HG02870 (cell line): ENCODE measurements around the gene SLC24A3.
A peak's percentile ranks its signal among the peaks of the same experiment; 100 is the strongest.

Experiments
- ATAC-seq: cut with Tn5 transposase; IDR thresholded peaks from one replicate; pipeline ENCODE4 v1.9.1; 2021; ENCODE audit warnings: mild to moderate bottlenecking, moderate library complexity; ENCODE audit not compliant: unreplicated experiment

The SLC24A3 gene

DNA sequence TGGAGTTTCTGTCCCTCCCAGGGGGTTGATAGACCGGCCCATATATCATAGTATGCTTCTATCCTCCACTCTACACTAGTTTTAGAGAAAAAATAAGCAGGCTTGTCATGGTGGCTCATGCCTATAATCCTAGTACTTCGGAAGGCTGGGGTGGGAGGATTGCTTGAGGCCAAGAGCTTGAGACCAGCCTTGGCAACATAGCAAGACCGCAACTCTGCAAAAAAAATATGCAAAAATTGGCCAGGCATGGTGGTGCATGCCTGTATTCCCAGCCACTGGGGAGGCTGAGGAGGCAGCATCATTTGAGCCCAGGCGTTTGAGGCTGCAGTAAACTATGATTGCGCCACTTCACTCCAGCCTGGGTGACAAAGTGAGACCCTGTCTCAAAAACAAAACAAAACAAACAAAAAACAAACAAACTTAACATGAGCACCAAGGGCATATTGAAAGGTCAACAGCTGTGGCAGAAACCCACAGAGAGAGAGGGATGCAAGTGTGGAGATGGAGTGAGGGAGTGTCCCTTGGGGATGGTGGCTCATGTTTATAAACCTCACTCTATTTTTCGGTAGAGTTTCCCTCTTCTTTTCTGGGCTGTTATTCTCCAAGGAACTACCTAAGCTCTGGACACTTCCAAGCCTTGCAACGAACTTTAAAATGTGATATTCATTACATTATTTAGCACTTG is 24.1 kb downstream of the SLC24A3 start:
- no peak for ATAC-seq

DNA sequence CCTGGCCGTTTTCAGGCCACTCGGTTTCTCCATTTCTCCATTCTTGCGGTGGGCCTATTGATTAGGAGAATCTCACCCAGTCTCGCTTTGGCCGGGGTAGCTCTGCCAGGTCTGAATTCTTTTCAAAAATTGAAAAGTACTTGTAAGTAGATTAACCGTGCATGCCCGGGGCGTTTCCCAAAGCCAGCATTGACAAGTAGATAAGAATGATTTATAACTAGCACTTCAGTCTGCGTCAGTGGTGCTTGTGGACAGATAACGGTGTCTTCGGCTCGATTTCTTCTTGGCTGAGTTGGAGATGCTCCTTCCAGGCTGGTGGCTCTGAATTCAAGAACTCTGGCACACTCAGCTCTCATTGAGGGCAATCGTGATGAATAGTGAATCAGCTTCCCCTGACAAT is 29.0 kb downstream of the SLC24A3 start:
- ATAC-seq, result no peak

DNA sequence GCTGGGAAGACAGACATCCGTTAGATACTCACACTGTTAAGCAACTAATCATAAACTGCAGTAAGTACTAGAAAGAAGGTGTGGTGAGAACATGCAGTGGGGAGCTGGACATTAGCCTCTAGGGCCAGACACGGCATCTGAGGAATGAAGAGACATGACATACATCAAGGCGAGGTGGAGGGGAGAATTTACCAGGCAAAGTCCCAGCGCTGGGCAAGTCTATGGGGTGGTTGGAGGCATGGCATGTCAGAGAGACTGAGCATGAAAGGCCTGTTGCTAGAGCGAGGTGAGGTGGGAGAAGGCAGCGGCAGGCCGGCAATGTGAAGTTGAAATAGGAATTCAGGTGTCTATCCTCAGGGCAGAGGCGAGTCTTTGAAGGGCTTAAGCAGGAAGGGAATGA is 31.8 kb downstream of the SLC24A3 start:
- ATAC-seq, result no peak

DNA sequence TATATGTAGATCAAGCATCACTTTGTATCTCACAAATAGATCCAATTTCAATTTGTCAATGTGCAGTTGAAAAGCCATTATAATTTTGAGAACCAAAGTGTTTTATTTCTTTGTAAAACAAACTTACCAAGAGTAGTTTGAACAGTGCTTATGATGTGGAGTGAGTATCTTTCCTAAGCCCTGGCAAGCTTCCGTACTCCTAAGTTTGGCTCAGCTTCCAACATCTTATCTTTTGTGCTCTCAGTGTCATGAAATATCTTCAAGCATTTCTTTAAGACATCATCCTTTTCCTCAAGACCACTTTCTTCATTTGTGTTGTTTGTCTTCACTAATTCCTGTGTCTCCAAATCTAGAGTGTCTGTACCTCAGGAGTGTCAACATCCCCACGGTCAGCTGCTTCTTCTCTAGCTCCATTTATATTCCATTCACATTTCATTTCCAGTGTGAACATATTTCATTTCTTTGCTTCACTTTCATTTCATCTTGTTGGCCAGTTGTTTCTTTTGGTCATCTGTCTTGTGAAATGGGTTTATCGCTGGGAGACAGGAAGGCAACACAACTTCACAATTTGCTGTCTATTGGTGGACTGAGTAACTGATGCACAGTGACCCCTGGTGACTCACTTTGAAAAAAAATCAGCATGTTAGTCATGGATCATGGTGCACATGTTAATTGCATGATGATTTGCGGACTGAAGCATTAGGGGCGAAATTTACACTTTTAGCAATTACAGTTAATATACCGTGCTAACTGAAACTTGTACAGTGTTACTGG is 36.9 kb downstream of the SLC24A3 start:
- no peak for ATAC-seq

DNA sequence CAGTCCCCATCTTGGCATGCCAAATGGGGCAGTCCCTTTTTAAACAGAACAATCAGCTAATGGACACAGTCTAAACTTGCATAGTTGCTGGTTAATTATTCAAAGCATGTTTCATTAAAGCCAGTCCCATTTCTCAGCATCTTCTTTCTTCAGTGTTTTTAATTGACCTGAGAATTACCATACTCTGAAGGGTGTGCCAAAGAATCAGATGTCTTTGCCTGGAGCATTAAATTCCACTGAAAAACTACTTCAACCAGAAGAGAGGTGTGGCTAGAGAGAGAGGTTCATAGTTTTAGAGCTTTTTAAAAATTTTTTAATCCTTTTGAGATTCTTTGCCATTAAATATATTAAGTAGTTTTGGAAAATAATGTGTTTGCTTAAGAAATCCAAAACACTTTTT is 37.9 kb downstream of the SLC24A3 start:
- ATAC-seq, result no peak

DNA sequence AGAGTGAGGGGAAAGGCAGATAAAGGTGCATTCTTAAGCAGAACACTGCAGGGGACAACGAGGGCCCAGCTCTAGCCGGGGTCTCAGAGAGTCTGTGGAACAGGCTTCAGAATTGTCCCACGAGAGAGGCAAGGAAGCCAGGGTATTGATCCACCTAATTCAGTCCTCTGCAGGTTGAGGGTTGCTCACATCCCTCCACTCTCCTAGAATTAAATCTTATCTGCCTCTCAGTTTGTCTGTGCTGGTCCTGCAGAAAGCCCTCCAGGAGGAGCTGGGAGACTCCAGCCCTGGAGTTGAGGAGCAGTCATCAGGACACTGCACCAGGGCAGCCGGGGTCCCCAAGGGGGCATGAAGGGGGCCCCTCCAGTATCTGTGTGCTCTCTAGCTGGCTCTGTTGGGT is 39.1 kb downstream of the SLC24A3 start:
- ATAC-seq, result no peak

DNA sequence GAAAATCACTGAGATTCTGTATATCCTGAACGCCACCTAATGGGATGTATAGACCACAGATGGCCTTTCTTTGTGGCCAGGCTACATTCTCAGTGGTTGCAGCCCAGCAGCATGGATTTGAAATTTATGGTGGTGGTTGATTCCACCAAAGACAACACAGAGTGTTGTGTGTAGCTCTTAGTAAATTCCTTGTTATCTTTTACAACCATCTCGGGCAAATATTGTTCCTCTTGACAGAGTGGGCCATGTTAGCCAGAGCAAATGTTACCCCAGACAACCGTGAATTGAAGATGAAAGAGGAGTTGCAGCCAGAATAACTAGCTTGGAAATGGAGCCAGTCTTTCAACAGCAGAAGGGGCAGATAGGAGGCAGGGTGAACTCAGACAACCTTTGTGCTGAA is 39.5 kb downstream of the SLC24A3 start:
- ATAC-seq, result no peak

DNA sequence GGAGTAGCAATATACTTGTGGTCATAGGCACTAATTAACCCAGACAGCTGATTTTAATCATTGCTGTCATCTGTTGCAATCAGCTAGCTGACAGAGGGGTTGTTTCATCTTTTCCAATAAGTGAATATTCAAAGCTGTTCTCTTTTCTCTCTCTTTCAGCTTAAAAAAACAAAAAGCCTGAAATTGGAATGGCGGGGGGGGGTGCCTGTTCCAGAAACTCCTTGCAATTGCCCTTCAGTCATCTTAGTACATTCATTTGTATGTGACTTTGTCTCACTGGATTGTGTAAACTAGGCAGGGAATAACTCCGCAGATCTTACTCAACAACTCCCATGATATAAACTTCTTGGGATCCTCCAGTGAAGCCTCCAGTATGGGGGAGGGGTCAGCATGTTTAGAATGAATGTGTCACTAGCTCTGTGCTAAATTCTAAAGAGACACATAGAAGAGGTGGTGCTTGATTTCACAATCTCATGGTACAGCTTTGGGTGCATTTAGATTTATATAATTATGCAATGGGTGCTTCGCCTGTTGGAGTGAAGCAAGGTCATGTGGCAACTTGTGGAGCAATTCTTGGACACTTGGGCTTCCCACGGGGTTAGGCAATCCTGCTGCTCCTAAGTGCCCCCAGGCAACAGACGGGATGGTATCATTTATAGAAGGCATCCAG is 40.1 kb downstream of the SLC24A3 start:
- no peak for ATAC-seq

DNA sequence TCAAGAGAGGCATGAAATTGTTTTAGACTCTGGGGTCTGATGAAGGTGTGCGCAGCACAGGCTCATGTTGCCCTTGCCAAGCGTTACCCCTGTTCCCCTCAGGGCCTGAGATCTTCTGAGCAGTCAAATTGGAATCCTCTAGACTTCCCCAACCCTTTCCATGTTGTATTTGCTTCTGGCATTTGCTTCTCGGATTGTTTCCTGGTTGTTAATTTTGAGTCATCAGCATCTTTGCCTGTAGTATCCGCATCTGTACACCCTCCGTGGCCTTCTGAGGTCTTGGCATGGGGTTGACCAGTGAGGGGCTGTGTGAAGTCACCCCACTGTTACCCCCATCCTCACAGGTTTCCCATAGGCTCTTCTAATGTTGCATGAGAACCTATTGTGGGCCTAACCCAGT is 40.9 kb downstream of the SLC24A3 start:
- no peak for ATAC-seq

DNA sequence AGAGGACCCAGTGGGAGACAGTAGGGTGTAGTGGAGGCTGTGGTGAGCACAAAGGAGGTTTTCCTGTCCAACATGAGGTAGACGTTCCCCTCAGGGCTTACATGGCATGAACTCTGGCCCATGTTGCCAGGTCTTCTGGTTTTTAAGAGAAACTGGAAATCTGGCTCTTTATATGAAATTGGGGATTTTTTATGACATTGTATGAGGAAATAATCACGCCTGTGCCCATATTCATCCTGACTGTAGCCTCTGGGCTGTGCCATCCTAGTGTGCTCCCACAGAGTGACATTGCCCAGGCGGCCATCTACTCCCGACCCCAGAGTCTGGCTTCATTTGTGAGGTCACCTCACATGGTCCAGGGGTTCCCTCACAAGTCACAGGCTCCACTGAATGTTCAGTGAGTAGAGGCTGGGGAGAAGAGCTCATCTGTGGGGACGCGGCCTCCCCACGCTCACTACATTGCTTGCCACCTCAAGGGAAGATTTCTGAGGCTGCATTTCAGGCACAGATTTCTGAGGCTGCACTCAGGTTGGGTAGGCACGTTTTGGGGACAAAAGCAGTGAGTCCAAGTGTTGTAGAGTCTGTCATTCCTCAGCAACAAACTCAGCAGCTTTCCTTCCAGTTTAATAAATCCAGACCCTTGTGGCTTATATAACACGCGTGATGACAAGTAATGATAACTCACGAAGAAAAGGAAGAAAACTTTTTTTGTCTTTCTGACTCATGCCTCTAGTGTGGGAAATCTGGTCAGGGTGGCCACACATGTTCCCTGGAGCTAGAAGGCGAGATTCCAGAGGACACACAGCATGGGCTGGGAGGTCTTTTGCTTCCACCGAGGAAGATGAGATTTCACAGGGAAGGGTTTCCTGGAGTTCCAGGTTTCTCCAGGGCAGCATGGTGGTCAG is 41.7 kb downstream of the SLC24A3 start:
- no peak for ATAC-seq

DNA sequence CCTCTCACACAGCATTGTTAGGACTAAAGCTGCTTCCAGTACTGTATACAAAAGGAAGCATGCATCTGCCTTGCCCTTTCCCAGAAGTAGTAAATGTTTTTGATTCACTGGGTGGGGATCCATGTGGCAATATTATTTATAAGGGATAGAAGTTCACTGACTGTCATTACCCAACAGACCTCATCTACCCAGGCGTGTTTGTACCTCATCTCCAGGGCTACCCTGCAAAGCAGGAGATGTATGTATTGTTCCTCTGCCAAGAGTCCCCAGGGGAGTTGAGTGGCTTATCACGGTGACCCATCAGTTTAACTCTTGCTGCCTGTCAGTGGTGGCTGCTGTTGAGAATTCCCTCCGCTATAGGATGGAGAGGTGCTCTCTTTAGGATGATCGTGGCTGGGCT is 42.5 kb downstream of the SLC24A3 start:
- ATAC-seq, result no peak

DNA sequence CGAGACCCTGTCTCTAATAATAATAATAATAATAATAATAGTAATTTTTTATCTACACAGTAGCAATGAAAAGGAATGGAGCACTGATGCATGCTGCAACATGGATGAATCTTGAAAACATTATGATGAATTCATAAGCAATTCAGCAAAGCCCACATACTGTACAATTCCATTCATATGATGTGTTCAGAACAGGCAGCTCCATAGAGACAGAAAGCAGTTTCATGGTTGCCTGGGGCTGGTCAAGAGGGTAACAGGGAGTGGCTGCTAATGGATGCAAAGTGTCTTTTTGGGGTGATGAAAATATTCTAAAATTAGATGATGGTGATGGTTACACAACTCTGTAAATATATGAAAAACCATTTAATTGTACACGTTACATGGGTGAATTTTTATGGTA is 43.6 kb downstream of the SLC24A3 start:
- ATAC-seq, result no peak

DNA sequence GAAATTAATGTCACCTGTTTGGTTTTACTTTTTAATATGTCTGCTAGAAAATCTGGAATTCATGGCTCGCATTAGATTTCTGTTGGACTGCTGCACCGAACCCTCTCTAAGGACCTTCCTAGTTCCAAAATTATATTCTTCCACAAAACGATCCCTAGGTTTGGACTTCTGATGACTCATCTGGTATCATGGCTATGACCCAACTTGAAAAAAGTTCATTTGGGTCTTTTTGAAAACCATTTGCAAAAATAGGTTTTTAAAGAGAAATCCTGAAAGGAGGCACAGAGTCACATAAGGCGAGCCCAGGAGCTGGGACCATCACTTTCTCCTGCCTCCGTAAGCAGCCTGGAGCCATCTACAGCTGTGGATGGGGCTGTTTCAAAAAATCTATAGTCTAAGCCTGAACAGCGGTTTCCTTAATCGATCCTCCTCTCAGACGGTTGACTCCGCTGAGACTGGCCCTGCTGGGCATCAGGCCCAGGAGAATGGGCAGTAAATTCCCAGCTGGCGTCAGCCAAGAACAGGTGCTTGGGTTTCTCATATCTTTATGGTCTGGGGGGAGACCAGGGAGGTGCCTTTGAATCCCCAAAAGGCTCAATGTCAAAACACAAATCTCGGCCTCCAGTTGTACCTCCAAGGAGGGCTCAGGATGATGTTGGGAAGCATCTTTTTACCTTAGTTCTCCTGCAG is 44.6 kb downstream of the SLC24A3 start:
- no peak for ATAC-seq

DNA sequence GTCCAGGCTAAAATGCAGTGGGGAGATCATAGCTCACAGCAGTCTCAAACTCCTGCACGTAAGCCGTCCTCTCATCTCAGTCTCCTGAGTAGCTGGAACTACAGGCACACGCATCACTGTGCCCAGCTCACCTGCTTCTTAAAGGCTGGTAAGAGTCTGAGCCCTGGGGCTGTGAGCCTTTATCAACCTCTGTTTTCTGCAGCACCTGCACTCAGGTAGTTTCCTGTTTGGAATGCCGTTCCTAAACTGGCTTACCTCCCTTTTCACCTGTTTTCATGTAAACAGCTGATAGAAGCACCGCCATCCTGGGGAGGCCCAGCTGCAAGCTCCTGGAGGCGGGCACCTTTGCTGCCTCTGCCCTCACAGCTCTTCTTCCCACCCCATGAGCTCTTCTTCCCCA is 45.4 kb downstream of the SLC24A3 start:
- no peak for ATAC-seq

DNA sequence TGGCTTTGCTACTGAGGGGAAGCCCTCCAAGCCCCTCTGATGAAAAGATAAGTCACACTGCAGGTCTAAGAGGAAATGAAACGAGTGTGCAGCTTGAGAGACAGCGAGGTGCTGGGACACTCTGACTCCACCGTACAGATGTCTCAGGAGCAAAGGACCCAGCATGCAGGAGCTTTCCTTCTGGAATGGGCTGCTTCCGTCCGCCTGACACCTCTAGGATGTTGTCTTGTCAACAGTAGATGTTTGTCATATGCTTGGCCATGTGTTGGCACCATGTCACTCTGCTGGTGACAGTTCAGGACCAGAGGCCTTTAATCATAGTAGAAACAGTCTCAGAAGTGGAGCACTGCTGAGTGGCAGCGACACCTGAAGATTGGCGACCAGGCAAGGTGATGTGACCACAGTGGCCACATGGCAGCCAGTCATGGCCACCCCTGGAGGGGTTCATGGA is 46.7 kb downstream of the SLC24A3 start:
- no peak for ATAC-seq

DNA sequence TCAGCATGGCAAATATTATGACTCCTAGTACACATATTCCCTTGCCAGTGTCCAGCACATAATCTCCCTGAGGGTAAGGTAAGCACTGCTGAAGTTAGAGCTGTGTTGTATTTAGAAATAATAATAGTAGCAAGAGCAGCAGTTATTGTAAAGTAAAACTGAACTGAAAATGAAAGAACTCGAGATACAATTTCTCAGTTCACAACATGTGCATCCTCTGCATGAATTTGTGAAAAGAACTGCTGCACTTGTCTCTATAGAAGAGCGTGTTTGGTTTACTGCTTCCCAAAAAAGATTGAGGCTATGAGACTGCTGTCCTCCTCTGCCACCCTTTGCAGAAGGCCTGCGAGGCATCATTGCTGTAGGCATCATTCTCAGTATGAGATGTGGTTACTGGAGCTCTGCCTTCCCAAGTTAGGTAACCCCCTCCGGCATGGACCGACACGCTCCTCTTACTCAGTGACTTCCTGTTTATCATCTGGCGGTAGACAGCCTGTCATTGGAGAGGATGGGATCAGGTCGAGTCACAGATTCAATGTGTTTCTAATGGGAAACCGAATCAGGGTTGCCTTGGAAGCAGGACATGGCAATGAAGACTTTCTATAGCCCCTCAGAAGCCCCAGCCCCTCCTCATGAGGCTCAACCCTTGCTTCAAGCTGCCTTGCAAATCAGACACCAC is 48.1 kb downstream of the SLC24A3 start:
- ATAC-seq, result peak; percentile 56

DNA sequence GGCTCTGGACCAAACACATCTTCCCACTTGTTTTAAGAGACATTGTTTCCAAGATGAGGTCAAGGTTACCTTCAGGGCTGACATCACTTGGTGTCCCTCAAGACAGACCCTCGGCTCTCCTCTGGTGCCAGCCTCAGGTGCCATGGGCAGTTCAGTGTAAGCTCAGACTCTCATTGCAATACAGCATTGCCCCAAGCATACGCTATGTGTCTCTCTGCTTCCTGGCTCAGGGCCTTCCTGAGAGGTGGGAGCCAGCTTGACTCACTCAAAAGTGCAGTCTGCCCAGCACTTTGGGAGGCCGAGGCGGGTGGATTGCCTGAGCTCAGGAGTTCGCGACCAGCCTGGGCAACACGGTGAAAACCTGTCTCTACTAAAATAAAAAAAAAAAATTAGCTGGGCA is 51.7 kb downstream of the SLC24A3 start:
- no peak for ATAC-seq

DNA sequence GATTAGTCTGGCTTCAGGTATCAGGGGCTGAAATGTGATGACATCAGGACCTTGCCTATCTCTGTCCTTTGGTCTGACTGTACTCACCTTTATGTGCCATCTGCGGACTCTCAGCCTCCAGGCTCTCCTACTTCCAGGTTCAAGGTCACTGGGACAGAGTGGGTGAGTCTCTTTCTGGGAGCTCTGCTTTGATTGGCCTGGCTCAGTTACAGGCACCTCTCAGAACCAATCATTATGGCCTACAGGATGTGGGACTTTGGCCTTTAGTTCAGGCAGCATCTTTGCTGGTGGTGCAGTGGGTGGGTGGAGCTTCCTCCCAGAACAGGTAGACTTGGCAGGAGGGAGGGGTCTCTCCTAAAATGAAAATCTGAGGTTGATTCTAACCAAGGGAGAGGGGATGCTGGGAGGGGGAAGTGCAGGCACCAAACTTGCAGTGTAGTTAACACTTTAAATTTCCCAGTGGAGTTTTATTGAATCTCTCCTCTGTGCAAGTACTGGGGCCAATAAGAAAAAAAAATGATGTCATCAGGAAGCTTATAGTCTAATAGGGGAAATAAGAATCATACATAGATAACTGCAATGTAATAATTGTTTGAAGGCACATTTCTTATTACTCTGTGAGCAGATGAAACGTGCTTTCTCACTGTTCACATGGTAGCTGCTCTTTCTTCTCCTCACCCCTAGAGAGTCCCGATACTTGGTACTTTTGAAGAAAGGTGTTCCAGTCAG is 53.4 kb downstream of the SLC24A3 start:
- peak; percentile 58 for ATAC-seq

DNA sequence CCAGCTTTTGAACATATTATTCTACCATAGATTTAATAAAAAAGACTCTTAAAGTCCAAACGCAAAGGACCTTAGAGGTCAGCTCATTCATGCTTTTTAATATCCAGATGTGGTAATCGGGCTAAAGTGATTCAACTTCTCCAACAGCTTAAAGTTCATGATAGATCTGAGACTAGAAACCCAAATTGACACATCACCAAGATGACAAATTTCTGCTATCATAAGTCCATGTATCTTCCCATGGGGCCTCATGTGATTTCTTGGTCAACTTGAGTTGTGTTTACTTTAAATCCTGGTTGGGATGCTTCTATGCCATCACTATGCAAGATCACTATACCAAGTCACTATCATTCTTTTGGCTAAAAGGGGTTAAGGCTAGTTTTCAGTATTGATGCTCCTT is 56.0 kb downstream of the SLC24A3 start:
- no peak for ATAC-seq
